MM.1S (cell line): ENCODE results near the gene ZNF345.

ENCODE experiments used
- DNase-seq: peaks from one replicate; pipeline ENCODE4 v3.0.0-alpha.2; 2015
- H2AFZ ChIP-seq: fragments of 300-600 bp; sonication (generic); 2 replicates; pipeline ENCODE4 v1.6.0; 2016; ENCODE audit warnings: antibody characterized with exemption, low read length
- H3F3A ChIP-seq: fragments of 300-600 bp; sonication (generic); 2 replicates; pipeline ENCODE4 v1.6.1; 2016; ENCODE audit warnings: mild to moderate bottlenecking, antibody characterized with exemption, low read length, moderate library complexity, mixed read lengths; ENCODE audit not compliant: insufficient read depth
- H3K27ac ChIP-seq: fragments of 300-600 bp; sonication (generic); 2 replicates; pipeline ENCODE4 v1.5.1; 2016; ENCODE audit warnings: mild to moderate bottlenecking, low read length
- H3K27me3 ChIP-seq: fragments of 300-600 bp; sonication (generic); replicated peaks from 2 replicates; pipeline ENCODE4 v1.6.0; 2016; ENCODE audit warnings: low read length; ENCODE audit not compliant: insufficient read depth
- H3K36me3 ChIP-seq: fragments of 300-600 bp; sonication (generic); replicated peaks from 2 replicates; pipeline ENCODE4 v1.6.1; 2016; ENCODE audit warnings: mild to moderate bottlenecking, low read length, mixed read lengths; ENCODE audit not compliant: insufficient read depth
- H3K4me1 ChIP-seq: fragments of 300-600 bp; sonication (generic); 2 replicates; pipeline ENCODE4 v1.6.1; 2016; ENCODE audit warnings: low read length, mixed read lengths
- H3K4me2 ChIP-seq: fragments of 300-600 bp; sonication (generic); 2 replicates; pipeline ENCODE4 v1.6.0; 2016; ENCODE audit warnings: low read depth, low read length
- H3K4me3 ChIP-seq: fragments of 300-600 bp; sonication (generic); 2 replicates; pipeline ENCODE4 v1.5.1; 2016; ENCODE audit warnings: low read length, mixed read lengths
- H3K79me2 ChIP-seq: fragments of 300-600 bp; sonication (generic); 2 replicates; pipeline ENCODE4 v1.6.1; 2016; ENCODE audit warnings: mixed run types, low read length, mixed read lengths
- H3K9ac ChIP-seq: fragments of 300-600 bp; sonication (generic); 2 replicates; pipeline ENCODE4 v1.6.1; 2016; ENCODE audit warnings: low read length, mixed read lengths
- H3K9me2 ChIP-seq: fragments of 300-600 bp; sonication (generic); replicated peaks from 2 replicates; pipeline ENCODE4 v1.6.1; 2016; ENCODE audit warnings: mild to moderate bottlenecking, low read length, mixed read lengths; ENCODE audit not compliant: insufficient read depth
- H3K9me3 ChIP-seq: fragments of 300-600 bp; sonication (generic); replicated peaks from 2 replicates; pipeline ENCODE4 v1.6.1; 2016; ENCODE audit warnings: mild to moderate bottlenecking, low read length, mixed read lengths; ENCODE audit not compliant: insufficient read depth
- H4K20me1 ChIP-seq: fragments of 300-600 bp; sonication (generic); 2 replicates; pipeline ENCODE4 v1.6.1; 2016; ENCODE audit warnings: mild to moderate bottlenecking, low read length, moderate library complexity, mixed read lengths; ENCODE audit not compliant: insufficient read depth
- CTCF ChIP-seq: fragments of 300-600 bp; sonication (generic); IDR thresholded peaks from 2 replicates; pipeline ENCODE4 v1.5.1; 2016; ENCODE audit warnings: antibody characterized with exemption, low read length, mixed read lengths
- EZH2 ChIP-seq: fragments of 300-600 bp; sonication (generic); optimal IDR thresholded peaks from 2 replicates; pipeline ENCODE3; 2017; ENCODE audit warnings: low read depth, mild to moderate bottlenecking, antibody characterized with exemption, low read length, mixed read lengths
- EZH2phosphoT487 ChIP-seq: fragments of 300-600 bp; sonication (generic); IDR thresholded peaks from 2 replicates; pipeline ENCODE4 v1.6.1; 2018; ENCODE audit warnings: antibody characterized with exemption, low read length

ZNF345 gene

GRCh38 chr19:36819130-36819630 is 31.5 kb upstream of the ZNF345 start:
- H3K79me2 ChIP-seq = no peaks in the 10 kb centered on the region
- no peaks in the 10 kb centered on the region; the same call in 1 of the 2 replicates for H3K9me3 ChIP-seq
- H3K9me2 ChIP-seq = no peaks in the 10 kb centered on the region

DNA sequence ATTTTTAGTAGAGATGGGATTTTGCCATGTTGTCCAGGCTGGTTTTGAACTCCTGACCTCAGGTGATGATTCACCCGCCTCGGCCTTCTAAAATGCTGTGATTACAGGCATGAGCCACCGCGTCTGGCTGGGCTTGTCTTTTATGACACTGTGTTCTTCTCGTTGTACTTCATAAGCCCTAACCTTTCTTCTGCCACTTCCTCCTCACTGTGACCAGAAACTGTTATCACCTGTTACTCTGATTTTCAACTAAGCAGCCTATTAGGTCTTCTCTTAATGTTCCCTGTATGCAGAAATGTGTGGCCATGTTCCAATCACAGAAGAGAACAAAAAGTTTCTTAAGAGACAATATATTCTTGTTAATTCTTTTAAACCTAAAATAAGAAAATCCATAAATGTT is 28.9 kb upstream of the ZNF345 start:
- no peaks in the 10 kb centered on the region; the same call in 1 of the 2 replicates for H3K9me3 ChIP-seq

More at GRCh38 chr19:36819130-36819630, 31.5 kb upstream of the ZNF345 start:
- Histone ChIP-seq H3K4me3 (no peak overlapping the region), H2AFZ (no peak overlapping the region), H3K4me2 (no peak overlapping the region), H3K9ac (no peak overlapping the region), H3K27ac (no peak overlapping the region), H3F3A (no peaks in the 10 kb centered on the region), H3K27me3 (no peaks in the 10 kb centered on the region), H4K20me1 (no peaks in the 10 kb centered on the region), H3K4me1 (no peaks in the 10 kb centered on the region), H3K36me3 (no peaks in the 10 kb centered on the region)
- TF ChIP-seq EZH2 = no peak
- no peak for TF ChIP-seq EZH2phosphoT487
- TF ChIP-seq CTCF = no peak
- DNase-seq = no peak

DNA sequence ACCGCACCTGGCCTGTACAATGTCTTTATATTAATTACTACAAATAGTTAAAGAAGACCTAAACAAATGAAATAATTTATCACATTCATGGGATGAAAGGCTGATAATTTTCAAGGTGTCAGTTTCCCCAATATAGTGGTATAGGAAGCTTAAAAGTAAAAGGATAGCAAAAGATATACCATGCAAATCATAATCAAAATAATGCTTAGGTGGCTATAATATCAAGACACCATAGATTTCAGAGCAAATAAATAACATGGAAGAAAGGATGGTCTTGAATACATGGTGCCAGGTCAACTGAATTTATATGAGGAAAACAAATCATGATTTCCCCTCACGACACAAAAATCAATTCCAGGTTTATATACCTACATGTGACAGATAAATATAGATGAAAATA is 17.2 kb upstream of the ZNF345 start:
- no peak overlapping the region for H3K9ac ChIP-seq
- no peaks in the 10 kb centered on the region for H3K36me3 ChIP-seq
- H4K20me1 ChIP-seq = no peaks in the 10 kb centered on the region
- no peaks in the 10 kb centered on the region for H3K79me2 ChIP-seq
- no peaks in the 10 kb centered on the region for H3K9me3 ChIP-seq
- H3K27ac ChIP-seq = no peak overlapping the region
- H3K4me2 ChIP-seq = no peak overlapping the region
- H3K9me2 ChIP-seq = no peaks in the 10 kb centered on the region
- no peak for DNase-seq
- H2AFZ ChIP-seq = no peak overlapping the region
- H3F3A ChIP-seq = no peaks in the 10 kb centered on the region
- no peaks in the 10 kb centered on the region for H3K27me3 ChIP-seq
- no peak overlapping the region for H3K4me3 ChIP-seq
- TF ChIP-seq EZH2phosphoT487 (no peak), EZH2 (no peak)
- H3K4me1 ChIP-seq = no peaks in the 10 kb centered on the region

More for the DNA sequence above, 28.9 kb upstream of the ZNF345 start:
- H3K27ac ChIP-seq = no peak overlapping the region
- no peaks in the 10 kb centered on the region for H4K20me1 ChIP-seq
- H3K36me3 ChIP-seq = no peaks in the 10 kb centered on the region
- H3K4me3 ChIP-seq = no peak overlapping the region
- no peak for DNase-seq
- no peak overlapping the region for H3K9ac ChIP-seq
- TF ChIP-seq EZH2 = no peak
- H3K4me1 ChIP-seq = no peaks in the 10 kb centered on the region
- no peak overlapping the region for H3K4me2 ChIP-seq
- H2AFZ ChIP-seq = no peak overlapping the region
- no peaks in the 10 kb centered on the region for H3K79me2 ChIP-seq
- H3K9me2 ChIP-seq = no peaks in the 10 kb centered on the region
- no peaks in the 10 kb centered on the region for H3K27me3 ChIP-seq
- no peaks in the 10 kb centered on the region for H3F3A ChIP-seq

GRCh38 chr19:36837176-36837905 is 13.3 kb upstream of the ZNF345 start:
- Histone ChIP-seq H2AFZ (no peak overlapping the region), H3K27me3 (no peaks in the 10 kb centered on the region), H3K4me2 (no peak overlapping the region), H3K27ac (no peak overlapping the region), H3K9ac (no peak overlapping the region), H3K9me3 (no peaks in the 10 kb centered on the region), H3K4me1 (no peaks in the 10 kb centered on the region), H3K4me3 (no peak overlapping the region), H3K79me2 (no peaks in the 10 kb centered on the region), H3K9me2 (no peaks in the 10 kb centered on the region), H3F3A (no peaks in the 10 kb centered on the region), H4K20me1 (no peaks in the 10 kb centered on the region), H3K36me3 (no peaks in the 10 kb centered on the region)
- TF ChIP-seq CTCF = no peak
- no peak for TF ChIP-seq EZH2phosphoT487
- no peak for TF ChIP-seq EZH2
- DNase-seq = no peak
